Colonic mucosa (tissue), 4 donors: ENCODE measurements around the gene NRCAM. TPM values are rescaled to one million over a fixed set of nuclear protein-coding genes. Genes with fewer than 3 reads are reported as not detected.

Experiments
- DNase-seq: peaks from one replicate; pipeline ENCODE4 v3.0.0-alpha.2; 2020
- H3K27ac ChIP-seq: fragments of 200-600 bp; one replicate; pipeline ENCODE4 v1.8.0; 2021
- H3K27me3 ChIP-seq: fragments of 200-600 bp; one replicate; pipeline ENCODE4 v1.8.0; 2021
- H3K36me3 ChIP-seq: fragments of 200-600 bp; one replicate; pipeline ENCODE4 v1.8.0; 2021
- H3K4me1 ChIP-seq: fragments of 200-600 bp; one replicate; pipeline ENCODE4 v1.8.0; 2021; ENCODE audit warnings: mild to moderate bottlenecking
- H3K4me3 ChIP-seq: fragments of 200-600 bp; one replicate; pipeline ENCODE4 v1.8.0; 2021
- H3K9ac ChIP-seq, 2 donors: one replicate each; pipeline ENCODE4 v1.7.0; 2013; ENCODE audit warnings: control low read depth in 2 of 2, low read depth in 2 of 2, low read length in 2 of 2
- H3K9me3 ChIP-seq: fragments of 200-600 bp; one replicate; pipeline ENCODE4 v1.8.0; 2021
- CTCF ChIP-seq: fragments of 200-600 bp; IDR thresholded peaks from one replicate; pipeline ENCODE4 v1.8.0; 2022; ENCODE audit warnings: antibody characterized with exemption, mild to moderate bottlenecking
- intact Hi-C: fragments of 100-400 bp; cut with DNase I; formaldehyde crosslinking; loops from one replicate; pipeline ENCODE4 v1.14.1; 2022
- total RNA-seq, 2 donors: library from RNA; stranded (reverse); fragmentation: NEBNext Ultra II Directional in 1 of 2; extraction: Animal tissue kit (Norgen Biotek cat#: 25700) in 1 of 2; gene quantifications; one replicate each; pipeline ENCODE4 v1.2.1, GENCODE V29; 2021
- donor health status: healthy.
- donor health status: DM: no; HTN: no; CAD: no.
- donor health status: DM: no; HTN: no; CAD: no.

NRCAM gene
- total RNA-seq, 2 donors from 2014 or later, result 0.42 to 1.1 TPM

DNA sequence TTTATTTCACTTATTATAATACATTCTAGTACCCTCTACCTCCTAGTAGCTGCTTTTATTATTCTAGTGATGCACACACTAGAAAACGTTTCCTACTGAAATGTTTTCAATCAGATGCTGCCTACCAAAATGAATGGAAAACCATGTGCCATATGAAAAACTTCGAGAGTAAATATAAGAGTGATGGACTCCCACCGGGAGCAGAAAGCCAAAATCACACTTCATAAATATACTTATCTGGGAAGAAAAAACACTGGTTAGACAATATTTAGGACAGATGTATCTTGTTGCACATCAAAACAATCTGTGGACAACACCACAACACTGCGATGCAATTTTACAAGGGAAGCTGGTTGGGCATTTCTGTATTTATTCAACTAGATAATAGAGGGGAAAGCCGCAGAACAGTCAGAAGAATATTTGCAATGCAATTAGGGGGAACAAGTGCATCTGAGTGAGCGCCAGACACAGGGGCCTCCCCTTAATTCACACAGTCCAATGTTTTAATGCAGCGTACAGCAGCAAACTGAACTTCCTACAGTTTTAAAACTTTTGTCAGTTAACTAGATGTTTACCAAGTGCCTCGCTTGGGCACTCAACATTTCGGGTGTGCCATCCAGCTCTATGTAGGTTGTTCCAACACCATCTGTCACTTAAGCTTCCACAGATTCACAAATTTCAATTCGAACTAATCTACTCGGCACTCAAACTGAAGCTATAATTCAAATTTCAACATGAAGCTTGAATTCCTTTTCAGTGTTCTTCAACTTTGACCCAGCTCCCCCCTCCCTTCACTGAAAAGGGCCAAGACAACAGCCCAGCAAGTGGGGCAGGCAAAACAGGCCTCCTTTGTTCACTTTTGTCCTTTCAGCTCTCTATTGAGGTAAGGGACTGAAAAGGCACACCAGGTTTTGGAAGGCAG is 7.4 kb downstream of the NRCAM start:
- Histone ChIP-seq H3K4me1 (no peaks in the 10 kb centered on the region), H3K27ac (no peak overlapping the region), H3K9me3 (no peaks in the 10 kb centered on the region), H3K27me3 (peaks cover under 1% of the 10 kb centered on the region), H3K9ac (no peak overlapping the region), H3K4me3 (no peak overlapping the region), H3K36me3 (no peaks in the 10 kb centered on the region)
- TF ChIP-seq CTCF, result no peak
- intact Hi-C loops, result no loop called here
- DNase-seq, result no peak

DNA sequence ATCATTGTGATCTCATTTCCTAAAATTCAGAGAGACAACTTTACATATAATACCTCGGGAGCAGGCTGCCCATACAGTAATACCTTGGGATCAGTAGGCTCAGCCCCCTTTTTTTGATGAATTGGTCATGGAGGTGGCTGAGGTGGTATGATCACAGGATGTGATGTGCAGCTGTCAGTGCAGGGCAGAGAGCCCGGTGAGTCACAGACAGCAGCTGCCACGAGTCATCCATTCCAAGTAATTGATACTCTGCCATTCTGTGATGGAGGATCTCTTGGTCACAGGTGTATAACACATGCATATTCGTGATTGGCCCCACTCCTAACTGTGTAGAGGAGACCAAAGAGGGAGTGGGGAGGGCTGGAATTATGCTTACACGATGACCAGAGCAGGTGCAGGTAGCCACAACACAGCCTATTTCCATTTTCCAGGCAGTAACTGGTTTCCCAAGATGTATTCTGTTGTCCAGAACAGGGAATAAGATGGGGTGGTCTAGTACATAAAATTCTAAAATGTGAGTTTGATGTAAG is 14.1 kb downstream of the NRCAM start:
- H3K9me3 ChIP-seq, result no peaks in the 10 kb centered on the region
- no peak for TF ChIP-seq CTCF
- H3K27me3 ChIP-seq, result no peaks in the 10 kb centered on the region
- no peaks in the 10 kb centered on the region for H3K4me1 ChIP-seq
- H3K9ac ChIP-seq, result no peak overlapping the region
- H3K36me3 ChIP-seq, result no peaks in the 10 kb centered on the region
- intact Hi-C loops, result no loop called here
- H3K27ac ChIP-seq, result no peak overlapping the region
- no peak overlapping the region for H3K4me3 ChIP-seq
- DNase-seq, result no peak

- no peak for TF ChIP-seq CTCF
- no peaks in the 10 kb centered on the region for H3K9me3 ChIP-seq
- H3K36me3 ChIP-seq, result no peaks in the 10 kb centered on the region
- intact Hi-C loops, result no loop called here
- H3K27me3 ChIP-seq, result no peaks in the 10 kb centered on the region
- H3K4me3 ChIP-seq, result no peak overlapping the region
- no peak for DNase-seq
- no peak overlapping the region for H3K9ac ChIP-seq
- H3K27ac ChIP-seq, result no peak overlapping the region
- H3K4me1 ChIP-seq, result no peaks in the 10 kb centered on the region
These were observed 14.8 kb downstream of the NRCAM start for GRCh38 chr7:108441392-108441955.

GRCh38 chr7:108440613-108441012 is 15.6 kb downstream of the NRCAM start:
- H3K9me3 ChIP-seq, result no peaks in the 10 kb centered on the region
- no peaks in the 10 kb centered on the region for H3K36me3 ChIP-seq
- intact Hi-C loops, result no loop called here
- TF ChIP-seq CTCF, result no peak
- no peaks in the 10 kb centered on the region for H3K4me1 ChIP-seq
- H3K27me3 ChIP-seq, result no peaks in the 10 kb centered on the region
- H3K27ac ChIP-seq, result no peak overlapping the region
- no peak overlapping the region for H3K4me3 ChIP-seq
- no peak for DNase-seq
- H3K9ac ChIP-seq, result no peak overlapping the region

DNA sequence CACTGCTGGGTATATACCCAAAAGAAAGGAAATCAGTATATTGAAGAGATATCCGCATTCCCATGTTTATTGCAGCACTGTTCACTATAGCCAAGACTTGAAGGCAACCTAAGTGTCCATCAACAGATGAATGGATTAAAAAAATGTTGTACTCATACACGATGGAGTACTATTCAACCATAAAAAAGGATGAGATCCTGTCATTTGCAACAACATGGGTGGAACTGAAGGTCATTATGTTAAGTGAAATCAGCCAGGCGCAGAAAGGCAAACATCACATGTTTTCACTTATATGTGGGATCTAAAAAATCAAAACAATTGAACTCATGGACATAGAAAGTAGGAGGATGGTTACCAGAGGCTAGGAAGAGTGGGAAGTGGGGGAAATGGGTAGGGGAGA is 19.3 kb downstream of the NRCAM start:
- Histone ChIP-seq H3K4me1 (no peaks in the 10 kb centered on the region), H3K27ac (no peak overlapping the region), H3K27me3 (no peaks in the 10 kb centered on the region), H3K9me3 (no peaks in the 10 kb centered on the region), H3K36me3 (no peaks in the 10 kb centered on the region), H3K9ac (no peak overlapping the region), H3K4me3 (no peak overlapping the region)
- TF ChIP-seq CTCF, result no peak
- intact Hi-C loops, result no loop called here
- DNase-seq, result no peak
